GM21526 (cell line): ENCODE results near the gene NR2F2.
A peak's percentile ranks its signal among the peaks of the same experiment; 100 is the strongest.

Experiments
- ATAC-seq: cut with Tn5 transposase; IDR thresholded peaks from one replicate; pipeline ENCODE4 v1.9.1; 2021; ENCODE audit warnings: moderate library complexity; ENCODE audit not compliant: unreplicated experiment, low FRiP score

The NR2F2 gene

DNA sequence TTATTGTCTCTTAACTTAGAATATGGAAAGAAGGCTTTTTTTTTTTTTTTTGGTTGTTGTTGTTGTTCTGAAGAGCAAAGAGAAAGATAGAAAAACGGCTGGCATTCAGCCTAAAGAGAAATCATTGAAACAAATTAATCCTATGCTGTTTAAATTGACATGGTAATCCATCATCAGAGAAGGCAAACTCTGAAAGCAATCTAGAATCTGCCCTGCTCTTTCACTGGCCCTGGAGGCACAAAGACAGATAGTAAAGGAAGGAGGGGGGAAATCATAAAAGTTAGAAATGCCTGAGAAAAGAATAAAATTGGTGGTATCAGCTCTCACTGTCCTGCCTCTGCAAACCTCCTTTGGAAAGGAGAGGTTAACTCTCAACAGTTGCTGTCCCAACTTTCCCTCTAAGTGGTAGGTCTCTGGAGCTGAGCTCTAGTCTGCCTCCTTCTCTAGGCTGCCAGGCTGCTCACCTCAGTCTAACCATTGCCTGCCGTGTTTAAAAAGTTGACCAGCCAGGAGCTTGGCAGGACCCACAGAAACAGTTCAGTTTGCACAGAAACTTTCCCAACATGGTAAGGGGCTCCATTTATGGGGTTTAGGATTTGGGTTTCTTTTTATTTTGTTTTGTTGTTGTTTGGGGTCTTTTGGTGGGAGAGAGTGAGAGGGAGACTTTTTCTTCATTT is 13.4 kb upstream of the NR2F2 start:
- no peak for ATAC-seq

DNA sequence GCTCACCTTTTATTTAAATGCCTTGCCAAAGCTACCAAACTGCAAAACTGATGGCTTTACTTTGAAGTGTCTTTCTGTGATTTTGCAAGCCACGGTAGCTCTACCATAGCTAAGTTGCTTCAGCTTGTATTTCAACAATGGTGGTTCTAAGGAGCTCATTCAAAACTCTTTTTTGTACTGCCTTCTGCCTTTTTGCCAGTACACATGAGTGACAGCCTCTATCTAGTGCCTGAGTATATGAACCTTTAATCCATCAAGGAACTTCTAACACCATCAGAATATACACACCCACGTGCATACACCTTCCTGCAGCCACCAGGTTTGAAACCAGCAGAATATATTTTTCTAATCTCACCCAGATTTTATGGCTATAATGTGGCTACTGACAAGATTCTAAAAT is 10.4 kb upstream of the NR2F2 start:
- no peak for ATAC-seq

DNA sequence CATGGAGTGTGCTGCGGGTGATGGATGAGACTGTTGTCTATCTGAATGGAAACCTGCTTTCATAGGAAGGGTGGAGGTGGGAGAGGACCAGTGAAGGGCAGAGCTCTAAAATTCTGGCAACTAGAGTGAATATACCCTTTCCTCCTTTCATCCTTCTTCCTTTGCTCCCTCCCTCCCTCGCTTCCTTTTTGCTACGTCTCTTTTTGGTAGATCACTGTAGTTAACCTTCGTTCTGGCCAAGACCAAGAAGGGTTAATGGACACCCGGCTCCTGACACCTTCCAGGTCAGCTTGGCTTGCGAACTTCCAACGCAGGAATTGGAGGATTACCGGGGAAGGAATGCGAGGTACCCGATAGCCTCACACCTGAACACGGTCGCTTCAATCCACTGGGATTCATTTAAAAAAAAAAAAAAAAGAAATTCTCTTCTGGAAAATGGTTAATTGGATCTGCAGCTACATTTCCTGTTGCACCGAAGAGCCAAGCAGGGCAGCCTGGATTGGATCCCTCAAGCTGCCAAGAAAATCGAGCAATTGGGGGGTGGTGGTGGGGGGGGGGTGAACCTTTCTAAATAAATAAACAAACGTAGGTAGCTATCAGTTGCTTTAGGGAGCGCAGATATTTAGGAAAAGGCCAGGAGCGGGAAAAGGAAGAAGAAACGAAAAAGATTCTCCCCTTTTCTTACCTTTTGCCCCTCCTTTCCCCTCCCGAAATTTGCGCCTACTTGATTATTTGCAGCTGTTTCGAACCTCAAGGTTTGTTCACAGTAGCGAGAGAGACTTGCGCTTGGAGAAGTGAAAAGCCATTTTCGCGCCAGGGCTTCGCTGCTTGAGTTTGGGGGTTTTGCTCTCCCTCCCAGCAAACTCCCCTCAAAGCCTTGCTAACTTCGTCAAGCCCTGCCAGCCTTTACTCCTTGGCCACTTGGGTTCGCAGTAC is 9.5 kb upstream of the NR2F2 start:
- ATAC-seq = no peak

DNA sequence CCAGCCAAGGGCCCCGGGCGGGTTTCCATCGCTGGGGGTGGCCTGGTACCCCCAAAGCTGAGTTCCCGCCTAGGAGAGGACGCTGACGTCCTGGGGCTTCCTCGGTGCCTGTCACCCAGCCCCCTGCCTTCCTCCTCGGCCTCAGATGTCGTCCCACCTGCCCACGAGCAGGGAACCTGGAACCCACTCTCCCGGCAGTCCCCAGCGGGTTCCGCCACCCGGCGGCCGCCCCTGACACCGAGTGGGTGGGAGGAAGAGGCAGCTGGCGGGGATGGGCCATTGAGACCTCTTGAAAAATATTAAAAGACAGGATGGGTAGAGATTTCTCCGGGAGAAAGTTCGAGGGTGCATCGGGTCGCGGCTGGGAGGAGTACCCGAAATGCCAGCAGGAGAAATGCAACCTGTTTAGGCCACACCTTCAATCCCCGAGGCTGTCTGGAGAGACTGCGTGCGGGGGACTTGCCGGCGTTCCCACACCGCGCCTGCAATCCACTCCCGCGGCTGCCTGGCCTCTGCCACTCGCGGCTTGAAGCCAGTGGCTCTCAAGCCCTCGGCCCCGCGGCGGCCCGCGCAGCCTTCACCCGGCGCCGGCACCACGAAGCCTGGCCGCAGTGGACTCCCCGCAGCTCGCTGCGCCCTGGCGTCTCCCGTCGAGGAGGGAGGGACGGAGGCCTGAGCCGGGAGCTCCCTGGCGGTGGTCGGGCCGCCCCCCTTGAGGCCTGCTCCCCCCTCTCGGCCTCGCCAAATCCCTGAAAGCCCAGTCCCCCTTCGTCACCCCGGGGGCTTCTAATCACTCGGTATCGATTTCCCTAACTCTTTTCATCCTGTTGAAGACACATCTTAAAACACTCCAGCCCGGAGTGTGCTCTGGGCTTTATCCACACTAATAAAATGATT is 8.6 kb upstream of the NR2F2 start:
- ATAC-seq = no peak

DNA sequence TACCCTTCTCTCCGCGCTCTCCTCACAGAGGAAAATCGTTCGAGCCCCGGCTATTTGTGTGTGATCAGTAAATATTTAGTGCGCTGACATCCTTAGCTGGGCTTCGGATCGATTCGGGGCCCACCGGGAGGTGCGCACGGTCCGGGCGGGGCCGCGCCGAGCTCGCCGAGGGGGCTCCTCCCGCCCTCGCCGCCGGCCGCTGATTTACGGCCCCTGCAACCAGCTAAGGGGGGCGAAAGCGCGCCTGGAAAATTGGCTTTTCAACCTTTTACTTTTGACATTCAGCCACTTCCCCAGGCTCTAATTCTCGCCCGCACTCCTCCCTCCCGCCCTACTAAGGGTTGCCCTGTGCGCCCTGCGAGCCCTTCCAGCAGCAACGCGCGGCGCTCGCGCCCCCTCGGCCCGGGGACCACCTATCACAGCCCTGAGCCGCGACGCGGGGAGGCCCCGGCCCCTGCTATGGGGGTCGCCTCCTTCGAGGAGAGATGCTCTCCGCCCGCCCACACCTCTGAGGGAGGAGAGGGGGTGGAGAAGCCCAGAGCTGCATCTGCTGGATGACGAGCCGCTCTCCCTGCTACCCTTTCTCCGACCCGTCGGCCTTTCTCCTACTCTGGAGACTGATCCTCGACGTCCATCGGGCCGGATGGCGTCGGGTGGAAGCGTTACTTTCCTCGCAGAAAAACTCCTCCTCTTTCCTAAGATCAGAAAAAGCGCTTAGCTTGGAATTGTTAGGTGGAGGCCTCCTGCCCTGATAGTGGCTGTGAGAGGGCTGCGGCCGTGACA is 7.8 kb upstream of the NR2F2 start:
- ATAC-seq = no peak

DNA sequence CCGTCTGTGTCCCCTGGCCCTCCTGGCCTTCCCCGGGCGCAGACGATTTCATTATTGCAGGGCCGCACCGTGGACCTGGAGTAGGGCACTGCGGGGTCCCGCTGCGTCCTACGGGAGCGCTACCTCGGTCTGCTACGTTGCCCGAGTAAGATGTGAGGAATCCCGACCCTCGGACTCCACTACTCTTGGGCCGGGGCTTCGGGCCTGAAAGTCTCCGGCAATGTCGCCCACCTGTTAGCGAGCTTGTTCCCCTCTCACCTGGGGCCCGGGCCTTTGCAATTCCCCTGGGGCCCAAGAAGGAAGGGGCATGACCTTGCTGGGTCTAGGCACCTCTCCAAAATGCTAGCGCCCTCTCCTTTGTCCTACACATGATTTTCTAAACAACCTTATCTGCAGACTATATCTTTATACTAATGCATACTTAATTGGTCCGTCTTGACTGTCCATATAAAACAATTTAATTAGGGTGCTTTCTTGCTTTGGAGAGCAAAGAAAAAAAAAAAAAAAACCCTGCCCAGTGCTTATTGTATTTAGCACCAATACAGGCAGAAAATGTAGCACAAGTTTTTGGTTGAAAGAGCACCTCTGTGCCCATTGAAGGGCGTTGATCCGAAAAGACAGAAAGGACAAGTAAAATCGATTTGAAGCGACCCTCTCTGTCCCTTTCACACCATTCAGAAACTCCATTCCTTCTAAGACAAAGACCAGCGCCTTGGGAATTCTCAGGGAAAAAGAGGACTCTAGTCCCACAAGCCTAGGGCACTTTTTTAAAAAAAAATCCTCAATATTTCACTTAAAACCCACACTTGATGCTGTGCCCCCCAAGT is 7.0 kb upstream of the NR2F2 start:
- no peak for ATAC-seq

DNA sequence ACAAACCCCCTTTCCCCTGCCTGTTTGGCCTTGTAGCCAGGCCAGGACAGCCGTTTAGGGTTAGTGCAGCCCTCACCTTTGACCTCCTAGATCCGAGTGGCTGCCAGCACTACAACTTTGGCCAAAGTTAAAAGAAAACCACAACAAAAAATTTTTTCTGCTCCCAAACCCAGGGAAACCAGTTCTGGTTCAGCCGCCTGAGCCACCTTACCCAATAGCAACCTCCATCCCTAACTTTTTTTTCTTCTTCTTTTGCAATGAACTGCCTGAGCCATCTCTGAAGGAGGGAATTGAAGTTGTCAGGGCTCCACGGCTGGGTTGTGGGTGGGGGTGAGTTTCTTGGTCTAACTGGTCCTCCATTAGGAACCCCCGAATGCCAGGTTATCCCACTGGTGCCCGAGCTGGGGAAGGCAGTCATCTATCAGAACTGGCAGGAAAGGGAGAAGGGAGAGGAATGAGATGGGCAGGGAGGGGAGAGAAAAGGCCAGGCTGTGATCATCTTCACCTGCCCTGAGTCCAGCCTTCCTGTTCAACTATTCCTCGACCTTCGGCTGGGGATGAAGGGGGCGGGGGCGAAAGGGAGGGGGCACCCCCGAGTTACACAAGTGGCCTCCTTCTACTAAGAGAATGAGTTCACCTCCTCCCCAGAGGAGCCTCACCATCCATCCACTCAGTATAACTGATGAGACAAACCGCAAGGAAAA is 6.2 kb upstream of the NR2F2 start:
- ATAC-seq = no peak

DNA sequence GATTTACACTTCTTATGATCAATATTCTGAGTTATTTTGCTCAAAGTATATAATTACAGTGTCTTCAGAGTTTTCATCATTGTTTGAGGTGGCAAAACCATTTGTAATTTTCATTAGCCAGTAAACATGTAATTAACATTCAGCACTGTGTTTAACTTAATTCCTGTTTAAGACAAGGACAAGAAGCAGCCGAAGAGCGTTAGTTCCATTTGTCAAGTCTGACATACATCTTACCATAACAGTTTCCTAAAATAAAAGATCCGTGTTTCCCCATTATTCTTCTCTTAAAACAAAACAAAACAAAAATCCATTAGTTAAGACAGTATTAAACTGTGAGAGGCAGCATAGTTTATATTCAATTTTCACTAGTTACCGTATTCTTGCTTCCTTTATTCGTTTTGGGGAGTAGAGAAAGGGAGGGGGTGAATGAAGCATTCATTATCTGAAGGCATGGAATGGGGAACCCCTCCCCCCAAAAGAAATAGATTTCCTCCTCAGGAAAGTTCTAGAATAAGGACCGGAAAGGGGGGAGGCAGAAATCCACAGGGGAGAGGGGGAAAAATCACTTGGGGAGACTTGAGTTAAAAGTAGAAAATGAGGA is 5.5 kb upstream of the NR2F2 start:
- no peak for ATAC-seq

DNA sequence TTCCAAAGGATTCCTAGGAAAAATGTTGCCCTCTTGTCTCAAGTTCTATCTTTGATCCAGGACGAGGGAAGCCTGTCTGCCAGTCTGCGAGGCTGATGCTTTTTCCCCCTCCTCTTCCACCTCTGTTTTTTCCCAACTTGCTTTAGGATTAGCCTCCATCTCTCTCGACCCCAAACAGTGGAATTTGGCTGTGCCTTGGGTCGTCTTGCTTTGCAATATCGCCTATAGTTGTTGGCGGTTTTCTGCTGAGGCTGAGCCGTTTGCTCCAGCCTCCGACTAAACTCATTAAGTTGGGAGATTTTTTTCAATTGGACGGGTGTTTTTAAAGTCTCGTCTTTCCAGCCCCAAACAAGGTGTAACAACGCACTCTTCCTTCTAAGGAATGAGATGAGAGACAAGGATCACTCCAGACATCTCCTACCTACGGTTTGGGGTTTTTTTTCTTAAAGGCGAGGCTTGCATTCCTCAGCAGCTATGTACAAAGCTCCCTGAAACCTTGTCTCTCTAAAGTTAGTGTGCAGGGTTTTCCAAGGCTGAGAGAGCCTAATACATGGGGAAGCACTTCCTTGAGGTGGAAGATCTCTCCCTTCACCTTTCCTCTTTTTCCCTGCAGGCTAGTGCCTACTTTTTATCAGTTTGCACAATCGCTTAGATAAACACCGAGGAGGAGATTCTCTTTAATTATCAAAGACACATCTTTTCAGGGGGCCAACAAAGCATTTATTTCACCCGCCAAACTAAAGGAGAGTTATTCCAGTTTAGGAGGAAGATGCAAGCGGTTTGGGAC is 4.8 kb upstream of the NR2F2 start:
- ATAC-seq = no peak

DNA sequence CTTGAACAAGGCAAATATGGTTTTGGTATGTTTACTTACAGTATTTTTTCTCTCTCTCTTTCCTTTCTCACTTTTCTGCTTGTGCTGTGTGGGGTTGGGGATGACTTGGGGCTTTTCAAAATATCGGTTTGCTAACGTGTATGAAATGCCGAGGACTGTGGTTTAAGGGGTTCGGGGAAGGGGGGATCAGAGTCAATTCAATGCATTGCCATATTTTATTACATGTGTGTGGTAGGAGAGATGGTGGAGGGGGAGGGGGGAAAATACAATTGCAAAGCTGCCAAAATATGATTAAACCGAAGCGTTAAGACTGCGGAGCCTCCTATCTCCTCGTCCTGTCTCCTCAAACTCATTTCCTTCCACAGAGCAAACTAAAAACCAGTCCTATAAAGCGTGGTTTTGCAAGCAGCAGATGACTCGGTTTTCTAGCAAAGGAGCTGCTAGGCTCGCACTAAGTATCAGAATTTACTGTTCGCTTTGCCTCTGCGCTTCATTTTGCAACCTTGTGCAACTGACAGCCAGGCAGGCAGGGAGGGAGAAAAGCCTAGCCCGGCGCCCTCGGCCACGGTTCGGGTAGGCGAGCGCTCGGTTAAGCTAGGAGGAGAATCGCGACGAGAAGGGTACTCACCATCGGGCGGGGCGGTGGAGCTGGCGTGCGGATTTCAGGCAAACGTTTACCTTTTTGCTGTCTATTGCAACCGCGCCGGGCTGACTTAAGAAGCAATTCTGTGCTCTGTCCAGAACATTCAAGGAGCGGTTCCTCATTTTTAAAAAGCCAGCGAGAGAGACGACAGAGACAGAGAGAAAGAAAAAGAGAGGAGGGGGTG is 4.0 kb upstream of the NR2F2 start:
- ATAC-seq = no peak

DNA sequence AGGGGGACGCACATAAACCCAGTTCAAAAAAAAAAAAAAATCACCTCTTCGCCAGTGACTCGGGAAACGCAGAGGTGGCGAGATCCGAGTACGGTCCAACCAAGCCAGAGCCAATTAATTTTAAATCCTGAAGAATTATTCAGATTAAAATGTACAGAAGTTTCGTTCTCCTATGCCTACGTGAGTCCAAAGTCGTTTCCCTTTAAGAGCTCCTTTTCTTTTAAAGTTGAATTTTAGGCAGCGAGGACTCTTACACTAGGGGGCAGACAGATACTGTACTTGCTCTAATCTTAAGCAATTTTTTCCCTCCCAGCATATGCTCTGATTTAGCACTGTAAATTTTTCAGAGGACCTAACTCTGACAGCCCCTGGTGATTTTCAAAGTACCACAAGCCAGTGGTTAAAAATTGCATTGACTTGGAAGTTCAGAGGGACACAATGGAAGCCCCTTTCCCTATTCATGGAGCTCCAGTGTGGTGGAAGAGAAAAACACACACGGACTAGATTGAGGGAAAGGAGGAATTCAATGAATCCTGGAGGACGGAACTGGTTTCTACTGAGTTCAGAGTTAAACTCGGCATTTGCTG is 3.3 kb upstream of the NR2F2 start:
- no peak for ATAC-seq

DNA sequence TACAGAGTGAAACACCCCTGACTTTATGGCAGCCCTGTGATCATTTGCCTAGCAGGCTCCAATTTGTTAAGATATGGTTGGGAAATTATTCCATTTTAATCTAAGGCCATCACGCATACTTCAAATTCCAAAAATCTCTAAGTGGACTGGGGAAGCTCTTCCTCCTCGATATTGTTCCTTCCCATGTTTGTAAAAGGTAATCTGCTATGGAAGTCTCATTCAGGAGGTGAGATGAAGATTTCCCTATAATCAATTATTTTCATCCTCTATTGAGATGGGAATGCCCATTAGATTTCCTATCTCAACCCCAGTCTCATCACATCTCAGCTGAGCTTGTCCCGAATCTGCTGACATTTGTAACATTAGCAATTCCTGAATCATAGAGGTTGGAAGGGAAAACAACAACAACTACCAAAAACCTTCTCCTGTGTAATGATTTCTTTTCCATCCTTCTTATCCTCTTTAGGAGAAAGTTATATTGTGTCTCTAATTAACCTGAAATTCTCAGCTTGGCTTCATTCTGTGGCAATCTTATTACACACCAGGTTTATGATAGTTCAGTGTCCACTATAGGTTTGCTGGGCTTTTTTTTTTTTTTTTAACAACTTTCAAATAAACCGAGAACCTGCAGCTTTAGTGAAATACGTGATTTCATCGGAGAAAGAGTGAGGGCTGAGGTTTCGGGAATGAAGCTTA is 2.2 kb upstream of the NR2F2 start:
- no peak for ATAC-seq

DNA sequence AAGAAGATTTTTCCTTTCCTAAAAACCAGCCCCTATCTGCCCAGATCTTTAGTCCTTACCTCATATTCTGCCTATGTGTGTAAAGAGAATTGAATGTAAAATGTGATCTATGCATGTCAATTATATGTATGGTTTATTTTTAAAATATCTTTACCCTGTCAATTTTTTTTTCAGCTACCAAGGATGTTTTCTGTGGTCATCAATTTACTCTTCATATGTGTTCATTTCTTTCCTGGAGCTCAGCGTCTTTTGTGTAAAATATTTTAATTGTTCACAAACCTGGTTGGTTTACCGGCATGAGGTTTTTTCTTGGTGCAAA is 1.7 kb upstream of the NR2F2 start:
- no peak for ATAC-seq

DNA sequence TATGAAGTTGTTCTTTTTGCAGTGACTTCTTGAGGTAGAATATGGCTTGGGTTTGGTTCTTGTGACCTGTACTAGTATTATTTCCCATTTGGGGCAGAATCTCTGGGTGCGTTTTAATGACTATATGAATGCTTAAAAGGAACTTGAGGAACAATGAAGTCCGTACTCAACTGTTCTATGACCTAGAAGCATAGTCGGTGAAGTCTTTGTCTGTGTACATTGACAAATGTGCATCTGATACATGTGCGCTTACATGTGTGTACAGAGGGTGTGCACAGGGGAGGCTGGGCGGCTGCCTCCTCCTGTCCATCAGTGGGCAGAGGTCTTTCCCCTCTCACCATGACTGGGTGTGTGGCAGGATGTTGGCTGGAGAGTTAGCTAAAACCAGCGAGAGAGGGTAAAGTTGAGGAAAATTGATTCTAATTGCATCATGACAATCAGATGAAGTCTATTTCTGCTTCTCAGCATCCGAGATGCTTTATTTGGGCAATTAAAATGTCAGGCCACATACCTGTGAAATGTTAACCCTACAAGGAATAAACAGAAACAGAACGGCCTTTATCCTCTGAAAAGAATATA is 1.0 kb upstream of the NR2F2 start:
- ATAC-seq = no peak

DNA sequence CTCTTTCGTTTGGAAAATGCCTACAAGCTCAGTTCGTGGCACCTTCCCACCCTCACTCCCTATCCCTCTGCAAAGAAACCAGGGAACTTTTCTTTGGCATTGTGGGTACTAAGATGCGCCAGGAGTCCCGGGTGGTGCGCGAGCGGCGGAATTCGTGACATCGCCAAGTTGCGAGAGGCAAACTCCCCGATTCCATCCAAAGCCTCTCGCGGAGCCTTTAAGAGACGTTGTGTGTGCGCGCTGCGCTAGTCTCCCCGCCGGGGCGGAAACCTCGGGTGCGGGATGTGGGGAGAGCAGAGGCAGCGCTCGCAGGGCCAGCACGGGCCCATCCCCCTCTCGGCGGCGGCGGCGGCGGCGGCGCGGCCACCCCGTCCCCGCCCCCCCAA is 443 bp upstream of the NR2F2 start:
- ATAC-seq = peak; percentile 24
